RWPE2 (cell line): ENCODE measurements around the gene CACNA2D3.

Source experiments
- ATAC-seq: fragments of 200-7000 bp; cut with Tn5 transposase; 3 replicates; pipeline ENCODE4 v1.9.1; 2021; ENCODE audit warnings: low read depth
- DNase-seq: peaks from one replicate; pipeline ENCODE4 v3.0.0-alpha.2; 2020; ENCODE audit warnings: low spot score
- H3K27ac ChIP-seq: fragments of 450-650 bp; 2 replicates; pipeline ENCODE4 v1.5.1; 2017; ENCODE audit warnings: mild to moderate bottlenecking; ENCODE audit not compliant: poor library complexity, severe bottlenecking
- H3K27me3 ChIP-seq: fragments of 250-450 bp; sonication (Bioruptor Pico); 2 replicates; pipeline ENCODE4 v1.5.1; 2021; ENCODE audit warnings: mild to moderate bottlenecking, moderate library complexity; ENCODE audit not compliant: insufficient read depth, poor library complexity, severe bottlenecking
- H3K36me3 ChIP-seq: fragments of 250-450 bp; sonication (Bioruptor Pico); 2 replicates; pipeline ENCODE4 v1.5.1; 2020; ENCODE audit warnings: low read depth, mild to moderate bottlenecking, moderate library complexity
- H3K4me1 ChIP-seq: fragments of 250-450 bp; sonication (Bioruptor Pico); 2 replicates; pipeline ENCODE4 v1.5.1; 2021; ENCODE audit warnings: mild to moderate bottlenecking, moderate library complexity; ENCODE audit not compliant: insufficient read depth, poor library complexity, severe bottlenecking
- H3K4me3 ChIP-seq: fragments of 250-450 bp; sonication (Bioruptor Pico); 2 replicates; pipeline ENCODE4 v1.5.1; 2021; ENCODE audit warnings: mild to moderate bottlenecking, moderate library complexity; ENCODE audit not compliant: severe bottlenecking
- H3K9me3 ChIP-seq: fragments of 250-450 bp; sonication (Bioruptor Pico); 2 replicates; pipeline ENCODE4 v1.5.1; 2021; ENCODE audit warnings: mild to moderate bottlenecking, moderate library complexity; ENCODE audit not compliant: severe bottlenecking
- TF ChIP-seq, protein P1 (sequence below): fragments of 450-650 bp; IDR thresholded peaks from one replicate; pipeline ENCODE4 v1.5.1; 2017; ENCODE audit warnings: mild to moderate bottlenecking, moderate library complexity; ENCODE audit not compliant: poor library complexity, severe bottlenecking

The CACNA2D3 gene

GRCh38 chr3:54349691-54350090 lies 227.3 kb downstream of the CACNA2D3 start:
- TF ChIP-seq, protein P1, sequence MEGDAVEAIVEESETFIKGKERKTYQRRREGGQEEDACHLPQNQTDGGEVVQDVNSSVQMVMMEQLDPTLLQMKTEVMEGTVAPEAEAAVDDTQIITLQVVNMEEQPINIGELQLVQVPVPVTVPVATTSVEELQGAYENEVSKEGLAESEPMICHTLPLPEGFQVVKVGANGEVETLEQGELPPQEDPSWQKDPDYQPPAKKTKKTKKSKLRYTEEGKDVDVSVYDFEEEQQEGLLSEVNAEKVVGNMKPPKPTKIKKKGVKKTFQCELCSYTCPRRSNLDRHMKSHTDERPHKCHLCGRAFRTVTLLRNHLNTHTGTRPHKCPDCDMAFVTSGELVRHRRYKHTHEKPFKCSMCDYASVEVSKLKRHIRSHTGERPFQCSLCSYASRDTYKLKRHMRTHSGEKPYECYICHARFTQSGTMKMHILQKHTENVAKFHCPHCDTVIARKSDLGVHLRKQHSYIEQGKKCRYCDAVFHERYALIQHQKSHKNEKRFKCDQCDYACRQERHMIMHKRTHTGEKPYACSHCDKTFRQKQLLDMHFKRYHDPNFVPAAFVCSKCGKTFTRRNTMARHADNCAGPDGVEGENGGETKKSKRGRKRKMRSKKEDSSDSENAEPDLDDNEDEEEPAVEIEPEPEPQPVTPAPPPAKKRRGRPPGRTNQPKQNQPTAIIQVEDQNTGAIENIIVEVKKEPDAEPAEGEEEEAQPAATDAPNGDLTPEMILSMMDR, result no peak
- Histone ChIP-seq H3K36me3 (no peaks in the 10 kb centered on the region), H3K27ac (no peak overlapping the region), H3K4me1 (no peaks in the 10 kb centered on the region), H3K27me3 (no peaks in the 10 kb centered on the region), H3K4me3 (no peak overlapping the region), H3K9me3 (no peaks in the 10 kb centered on the region)
- no peak for DNase-seq
- no peak for ATAC-seq

DNA sequence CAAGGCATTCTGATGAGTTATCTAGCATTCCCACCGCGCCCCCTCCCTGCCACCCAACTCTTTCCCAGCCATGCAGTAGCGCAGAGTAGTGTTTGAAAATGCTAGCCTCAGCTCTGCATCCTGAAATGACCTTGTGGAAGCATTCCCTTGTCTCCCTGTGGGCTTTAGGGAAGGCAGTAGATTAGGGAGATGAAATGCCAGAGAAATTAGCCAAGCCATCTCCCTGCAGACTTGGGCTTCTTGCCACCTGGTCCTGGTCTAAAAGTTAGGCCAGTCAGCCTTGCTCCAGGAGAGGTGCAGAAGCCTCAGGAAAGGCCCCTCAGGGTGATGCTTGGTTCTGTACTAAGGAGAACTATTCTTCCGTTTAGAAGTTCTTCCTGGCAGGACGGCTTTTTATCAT lies 231.2 kb downstream of the CACNA2D3 start:
- Histone ChIP-seq H3K27me3 (no peaks in the 10 kb centered on the region), H3K4me3 (no peak overlapping the region), H3K4me1 (no peaks in the 10 kb centered on the region), H3K9me3 (no peaks in the 10 kb centered on the region), H3K36me3 (no peaks in the 10 kb centered on the region), H3K27ac (no peak overlapping the region)
- DNase-seq (no peak), ATAC-seq (no peak)
- TF ChIP-seq, protein P1, result no peak

- Histone ChIP-seq H3K36me3 (no peaks in the 10 kb centered on the region), H3K27ac (no peak overlapping the region), H3K4me1 (no peaks in the 10 kb centered on the region), H3K27me3 (no peaks in the 10 kb centered on the region), H3K9me3 (no peaks in the 10 kb centered on the region), H3K4me3 (no peak overlapping the region)
- DNase-seq (no peak), ATAC-seq (no peak)
- TF ChIP-seq, protein P1, result no peak
Observed at GRCh38 chr3:54353946-54354345, 231.6 kb downstream of the CACNA2D3 start.

- no peak for DNase-seq
- TF ChIP-seq, protein P1, result no peak
- ATAC-seq, result no peak
- Histone ChIP-seq H3K4me3 (no peak overlapping the region), H3K9me3 (no peaks in the 10 kb centered on the region), H3K36me3 (no peaks in the 10 kb centered on the region), H3K4me1 (no peaks in the 10 kb centered on the region), H3K27ac (no peak overlapping the region), H3K27me3 (no peaks in the 10 kb centered on the region)
Observed at GRCh38 chr3:54355800-54356199, 233.4 kb downstream of the CACNA2D3 start.

- no peak overlapping the region for H3K27ac ChIP-seq
- H3K4me1 ChIP-seq, result no peaks in the 10 kb centered on the region
- no peak overlapping the region for H3K4me3 ChIP-seq
- no peaks in the 10 kb centered on the region for H3K36me3 ChIP-seq
- no peak for ATAC-seq
- DNase-seq, result no peak
- no peaks in the 10 kb centered on the region for H3K27me3 ChIP-seq
- TF ChIP-seq, protein P1, result no peak
- H3K9me3 ChIP-seq, result no peaks in the 10 kb centered on the region
Observed at GRCh38 chr3:54356261-54357045, 234.1 kb downstream of the CACNA2D3 start.
